ENCODE measurements around the gene C17orf67.
"Not testable (repeated sequence)": the region's sequence is repeated elsewhere in the genome, so short reads cannot be mapped to it uniquely, and the experiment has no call there.

C17orf67 gene

GRCh38 chr17:56770427-56770826 lies 63.3 kb downstream of the C17orf67 start:
- no peak for DNase-seq

GRCh38 chr17:56765449-56765848 lies 68.3 kb downstream of the C17orf67 start:
- DNase-seq: no peak

GRCh38 chr17:56762988-56763387 lies 70.7 kb downstream of the C17orf67 start:
- DNase-seq: no peak

DNA sequence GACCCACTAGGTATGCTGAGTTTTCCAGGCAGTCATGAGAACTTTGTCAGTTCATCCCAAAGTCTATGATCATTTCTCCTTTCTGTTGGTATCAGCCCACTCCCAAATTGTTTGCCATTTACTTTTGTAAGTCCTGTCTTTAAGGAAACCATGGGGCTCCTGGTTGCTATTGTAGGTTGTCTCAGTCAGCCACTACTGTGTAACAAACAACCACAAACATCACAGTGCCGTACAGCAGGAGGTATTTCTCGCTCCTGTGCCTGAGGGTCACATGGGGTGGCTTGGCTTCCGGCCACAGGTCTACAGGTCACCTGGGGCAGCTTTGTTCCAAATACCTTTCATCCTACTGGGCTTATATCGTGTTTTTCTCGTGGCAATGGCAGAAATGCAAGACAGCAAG lies 71.6 kb downstream of the C17orf67 start:
- no peak for DNase-seq

- DNase-seq: no peak
Measured at GRCh38 chr17:56761387-56761786, 72.3 kb downstream of the C17orf67 start.

- not testable (repeated sequence) for DNase-seq
Measured at GRCh38 chr17:56757611-56758010, 76.1 kb downstream of the C17orf67 start.

DNA sequence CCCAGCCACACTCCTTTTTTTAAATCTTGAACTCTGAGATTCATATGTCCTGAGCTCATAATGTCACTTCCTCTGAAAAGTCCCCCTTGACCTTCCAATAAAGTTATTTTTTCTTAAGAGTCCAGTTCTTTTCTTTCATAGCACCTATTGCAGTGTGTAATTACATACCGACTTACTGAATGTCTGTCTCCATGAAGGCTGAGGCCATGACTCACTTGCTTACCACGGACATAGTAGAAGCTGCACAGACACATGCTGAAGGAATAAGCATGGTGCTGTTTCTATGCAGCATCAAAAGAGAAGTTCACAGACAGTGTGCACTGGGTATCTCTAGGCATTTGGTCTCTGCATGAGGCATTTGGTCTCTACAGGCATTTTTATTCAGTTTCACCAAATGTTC lies 77.2 kb downstream of the C17orf67 start:
- DNase-seq: no peak

- no peak for DNase-seq
Measured at GRCh38 chr17:56755310-56755709, 78.4 kb downstream of the C17orf67 start.

- no peak for DNase-seq
Measured at GRCh38 chr17:56754523-56755208, 79.1 kb downstream of the C17orf67 start.

DNA sequence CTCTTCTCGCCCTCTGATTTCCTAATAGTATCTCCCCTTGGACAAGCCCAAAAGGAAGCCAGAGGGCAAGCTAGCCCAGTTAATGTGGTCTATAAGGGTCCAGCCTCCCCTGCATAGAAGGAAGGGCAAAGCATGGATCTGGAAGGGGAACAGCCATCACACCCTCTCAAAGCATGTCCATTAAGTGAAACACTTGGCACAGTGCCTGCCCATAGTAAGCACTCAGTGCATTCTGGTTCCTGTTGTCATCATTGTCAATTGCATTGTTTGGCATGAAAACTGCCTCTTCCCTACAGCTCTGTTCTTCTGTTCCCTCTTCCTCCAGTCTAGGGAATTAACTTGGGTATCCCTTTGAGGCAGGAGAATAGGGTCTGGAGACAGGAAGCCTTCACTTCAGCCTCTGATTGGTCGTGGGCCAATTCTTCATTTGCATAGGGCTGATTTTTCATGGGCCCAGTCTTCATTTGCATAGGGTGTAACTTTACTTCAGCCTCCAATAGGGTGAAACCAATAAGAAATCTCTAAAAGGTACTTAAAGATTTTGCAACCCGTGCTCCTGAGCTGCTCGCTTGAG lies 81.4 kb downstream of the C17orf67 start:
- no peak for DNase-seq

DNA sequence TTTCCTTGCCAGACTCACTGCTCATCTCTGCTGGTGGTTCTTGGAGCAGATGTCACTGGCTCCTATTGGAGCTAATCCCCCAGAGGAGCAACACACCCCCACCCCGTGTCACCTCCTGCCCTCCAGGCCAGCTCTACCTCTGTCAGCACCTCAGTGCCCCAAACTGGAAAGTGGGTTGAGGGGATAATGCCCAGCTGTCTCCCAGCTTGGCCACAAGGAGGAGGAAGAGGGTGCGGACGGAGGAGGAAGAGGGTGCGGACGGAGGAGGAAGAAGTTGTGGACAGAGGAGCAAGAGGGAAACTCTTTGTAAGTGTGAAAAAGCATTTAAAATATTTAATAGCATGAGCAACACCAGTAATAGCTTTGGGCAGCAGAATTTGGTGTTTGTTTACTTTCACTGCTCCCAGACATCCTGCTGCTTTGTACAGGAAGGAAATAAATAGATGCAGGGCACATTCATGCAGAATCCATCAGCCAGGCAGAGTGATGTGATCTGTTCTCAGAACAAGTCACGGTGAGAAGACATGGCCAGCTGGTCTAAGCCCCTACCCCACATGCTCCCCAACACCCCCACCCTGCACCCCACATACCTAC lies 82.5 kb downstream of the C17orf67 start:
- no peak for DNase-seq

DNA sequence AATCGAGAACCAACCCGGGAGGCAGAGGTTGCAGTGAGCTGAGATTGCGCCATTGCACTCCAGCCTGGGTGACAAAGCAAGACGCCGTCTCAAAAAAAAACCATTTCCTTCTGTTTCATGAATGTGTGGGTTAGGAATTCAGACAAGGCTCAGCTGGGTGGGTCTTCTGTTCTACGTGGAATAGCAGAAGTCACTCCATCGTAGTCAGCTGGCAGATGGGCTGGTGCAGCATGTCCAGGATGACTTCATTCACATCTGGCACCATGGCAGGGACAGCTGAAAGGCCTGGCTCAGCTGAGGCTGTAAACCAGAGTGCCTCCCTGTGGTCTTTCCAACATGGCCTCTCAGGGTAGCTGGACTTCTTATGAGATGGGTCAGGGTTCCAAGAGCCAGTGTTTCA lies 89.0 kb downstream of the C17orf67 start:
- DNase-seq: no peak

GRCh38 chr17:56742601-56743000 lies 91.1 kb downstream of the C17orf67 start:
- no peak for DNase-seq

All from activated CD4-positive, alpha-beta T cell treated with anti-CD3 and anti-CD28 coated beads, Interleukin-2, amount 50 U/mL, for 1 hour (primary cell).